ENCODE measurements around the gene CDC42SE2. TPM values are rescaled to one million over a fixed set of nuclear protein-coding genes. Genes with fewer than 3 reads are reported as not detected.
"Not testable (repeated sequence)": the region's sequence is repeated elsewhere in the genome, so short reads cannot be mapped to it uniquely, and the experiment has no call there.

The CDC42SE2 gene
- total RNA-seq, 2 donors from 2014 or later = 107 to 110 TPM

DNA sequence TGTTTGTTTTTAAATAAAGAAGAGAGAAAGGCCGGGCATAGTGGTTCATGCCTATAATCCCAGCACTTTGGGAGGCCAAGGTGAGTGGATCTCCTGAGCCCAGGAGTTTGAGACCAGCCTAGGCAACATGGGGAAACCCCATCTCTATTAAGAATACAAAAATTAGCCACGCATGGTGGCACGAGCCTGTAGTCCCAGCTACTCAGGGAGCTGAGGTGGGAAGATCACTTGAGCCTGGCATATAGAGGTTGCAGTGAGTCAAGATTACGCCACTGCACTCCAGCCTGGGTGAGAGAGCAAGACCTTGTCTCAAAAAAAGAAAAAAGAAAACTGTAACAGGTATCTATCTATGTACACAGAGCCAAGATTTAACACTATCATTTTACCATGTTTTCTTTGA, 34.2 kb upstream of the CDC42SE2 start:
- no peak overlapping the region for H3K4me3 Mint-ChIP-seq
- H3K36me3 Mint-ChIP-seq (ENCODE audit: low read depth) = no peaks in the 10 kb centered on the region
- H3K27ac Mint-ChIP-seq = no peak overlapping the region
- no peak for ATAC-seq (replicated peaks)
- H3K27me3 Mint-ChIP-seq = no peaks in the 10 kb centered on the region
- H3K4me1 Mint-ChIP-seq = peaks cover 6% of the 10 kb centered on the region
- no peaks in the 10 kb centered on the region for H3K9me3 Mint-ChIP-seq

DNA sequence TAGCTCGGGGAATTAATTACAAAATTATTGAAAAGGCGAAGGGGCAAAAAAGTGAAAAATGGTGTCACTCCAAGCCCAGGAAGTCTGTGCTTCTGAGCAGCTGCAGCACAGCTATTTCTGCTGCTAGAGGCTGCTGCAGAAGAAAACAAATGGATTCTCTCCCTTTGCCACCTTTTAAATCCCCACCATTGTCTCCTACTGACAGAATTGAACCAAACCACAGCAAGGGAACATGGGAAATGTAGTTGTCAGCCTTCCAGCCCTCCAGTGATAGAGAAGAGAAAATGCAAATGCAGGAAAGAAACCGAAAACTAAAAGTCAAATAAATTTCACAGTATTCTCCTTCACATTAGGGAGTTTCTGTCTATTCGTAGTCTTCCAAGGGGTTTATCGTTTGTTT, 33.4 kb upstream of the CDC42SE2 start:
- no peak overlapping the region for H3K4me3 Mint-ChIP-seq
- H3K27me3 Mint-ChIP-seq = no peaks in the 10 kb centered on the region
- H3K9me3 Mint-ChIP-seq = no peaks in the 10 kb centered on the region
- peak overlapping the region; percentile 31 for H3K27ac Mint-ChIP-seq
- H3K4me1 Mint-ChIP-seq = peaks cover 6% of the 10 kb centered on the region
- ATAC-seq (replicated peaks) = no peak
- H3K36me3 Mint-ChIP-seq (ENCODE audit: low read depth) = no peaks in the 10 kb centered on the region

DNA sequence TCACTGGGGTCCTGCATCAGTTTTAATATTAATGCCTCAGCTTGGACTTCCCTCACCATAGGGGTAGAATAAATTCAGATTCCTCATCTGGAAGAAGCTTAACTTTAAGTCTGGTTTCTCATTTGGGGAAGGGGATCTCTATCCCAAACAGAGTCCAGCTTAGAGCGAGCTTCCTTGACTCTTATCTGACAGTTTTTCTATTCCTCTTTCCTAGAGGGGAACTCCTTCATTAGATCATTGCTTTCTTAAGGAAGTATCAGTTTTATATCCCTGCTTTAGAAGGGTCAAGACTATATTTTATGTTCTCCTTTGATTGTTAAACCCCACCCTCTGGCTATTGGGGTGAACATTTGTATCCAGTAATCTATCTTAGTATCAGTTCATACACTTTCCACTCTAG, 24.2 kb upstream of the CDC42SE2 start:
- H3K27me3 Mint-ChIP-seq = no peaks in the 10 kb centered on the region
- H3K9me3 Mint-ChIP-seq = no peaks in the 10 kb centered on the region
- H3K4me3 Mint-ChIP-seq = no peak overlapping the region
- H3K27ac Mint-ChIP-seq = no peak overlapping the region
- ATAC-seq (replicated peaks) = no peak
- H3K4me1 Mint-ChIP-seq = peaks cover 8% of the 10 kb centered on the region
- no peaks in the 10 kb centered on the region for H3K36me3 Mint-ChIP-seq (ENCODE audit: low read depth)

DNA sequence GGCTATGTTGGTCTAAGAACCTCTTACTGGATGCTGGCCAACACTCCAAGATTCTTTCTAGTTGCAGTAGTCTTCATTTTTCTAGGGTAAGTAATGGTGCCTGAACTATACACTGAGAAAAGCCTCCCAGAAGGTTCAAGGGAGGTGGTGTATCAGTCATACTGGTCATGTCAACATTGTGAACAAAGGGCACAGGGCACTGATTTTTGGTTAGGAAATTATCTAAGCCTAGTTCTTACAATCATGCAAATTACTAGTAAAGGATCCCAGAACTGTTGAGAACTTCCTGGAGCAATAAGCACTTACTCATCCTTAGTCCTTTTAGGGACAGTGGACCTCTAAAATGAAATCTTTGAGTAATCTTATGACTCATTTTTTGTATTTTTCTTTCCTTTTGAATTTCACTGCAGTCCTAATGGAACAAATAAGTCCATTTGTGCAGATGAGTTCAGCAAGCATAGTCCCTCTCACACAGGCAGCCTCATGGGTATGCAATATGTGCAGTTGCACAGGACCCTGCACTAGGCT, 21.1 kb upstream of the CDC42SE2 start:
- peak; percentile 96 for ATAC-seq (replicated peaks)
- Mint-ChIP-seq H3K27ac (peak overlapping the region; percentile 69), H3K9me3 (no peaks in the 10 kb centered on the region), H3K4me1 (peaks cover 8% of the 10 kb centered on the region), H3K36me3 (ENCODE audit: low read depth) (no peaks in the 10 kb centered on the region), H3K27me3 (no peaks in the 10 kb centered on the region), H3K4me3 (peak overlapping the region; percentile 8)

DNA sequence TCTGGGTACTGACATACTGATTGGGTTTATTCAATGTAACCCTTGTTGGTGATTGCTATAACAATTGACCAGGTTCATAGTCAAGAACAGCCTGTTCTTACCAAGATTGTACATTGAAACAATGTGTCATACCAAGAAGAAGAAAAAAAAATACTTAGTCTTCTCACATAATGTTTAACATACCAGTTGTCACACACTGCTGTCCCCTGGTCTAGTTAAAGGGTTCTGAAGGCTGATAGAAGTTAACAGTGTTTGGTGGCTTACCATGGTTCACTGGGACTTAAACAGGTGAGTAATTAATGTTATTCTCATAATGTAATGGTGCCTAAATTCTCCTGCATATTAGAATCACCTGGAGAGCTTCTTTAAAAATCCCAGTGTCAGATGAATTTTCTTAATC, 18.5 kb upstream of the CDC42SE2 start:
- Mint-ChIP-seq H3K4me1 (peaks cover 19% of the 10 kb centered on the region), H3K36me3 (ENCODE audit: low read depth) (no peaks in the 10 kb centered on the region), H3K27me3 (no peaks in the 10 kb centered on the region), H3K4me3 (no peak overlapping the region), H3K27ac (no peak overlapping the region), H3K9me3 (no peaks in the 10 kb centered on the region)
- no peak for ATAC-seq (replicated peaks)

DNA sequence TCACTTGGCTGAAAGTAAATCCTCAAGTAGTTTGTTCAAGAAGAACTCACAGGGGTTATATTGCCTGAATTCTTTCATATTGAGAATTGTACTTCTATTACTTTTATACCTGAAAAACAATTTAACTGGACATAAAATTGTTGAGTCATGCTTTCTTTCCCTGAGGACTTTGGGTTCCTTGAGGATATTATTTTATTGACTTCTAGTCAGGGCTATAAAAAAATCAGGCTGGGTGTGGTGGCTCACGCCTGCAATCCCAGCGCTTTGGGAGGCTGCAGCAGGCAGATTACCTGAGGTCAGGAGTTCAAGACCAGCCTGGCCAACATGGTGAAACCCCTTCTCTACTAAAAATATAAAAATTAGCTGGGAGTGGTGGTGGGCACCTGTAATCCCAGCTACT, 17.9 kb upstream of the CDC42SE2 start:
- no peak overlapping the region for H3K27ac Mint-ChIP-seq
- ATAC-seq (replicated peaks) = no peak
- H3K36me3 Mint-ChIP-seq (ENCODE audit: low read depth) = no peaks in the 10 kb centered on the region

DNA sequence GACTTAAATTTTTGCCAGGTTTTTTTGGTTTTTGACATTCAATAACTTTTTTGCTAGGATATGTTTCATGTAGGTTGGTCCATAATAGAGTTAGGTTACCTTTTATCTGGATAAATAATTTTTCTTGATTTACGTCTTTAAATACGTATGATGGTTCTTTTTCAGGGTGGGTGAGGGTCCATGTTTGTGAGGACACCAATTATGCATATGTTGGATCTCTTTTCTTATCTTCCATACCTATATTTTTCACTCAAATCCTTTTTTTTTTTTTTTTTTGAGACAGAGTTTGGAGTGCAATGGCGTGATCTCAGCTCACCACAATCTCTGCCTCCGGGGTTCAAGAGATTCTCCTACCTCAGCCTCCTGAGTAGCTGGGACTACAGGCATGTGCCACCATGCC, 17.3 kb upstream of the CDC42SE2 start:
- no peaks in the 10 kb centered on the region for H3K27me3 Mint-ChIP-seq
- H3K36me3 Mint-ChIP-seq (ENCODE audit: low read depth) = no peaks in the 10 kb centered on the region
- no peak overlapping the region for H3K27ac Mint-ChIP-seq
- H3K9me3 Mint-ChIP-seq = no peaks in the 10 kb centered on the region
- H3K4me3 Mint-ChIP-seq = no peak overlapping the region
- no peak for ATAC-seq (replicated peaks)
- peaks cover 27% of the 10 kb centered on the region for H3K4me1 Mint-ChIP-seq

More for the DNA sequence above, 17.9 kb upstream of the CDC42SE2 start:
- peaks cover 26% of the 10 kb centered on the region for H3K4me1 Mint-ChIP-seq
- H3K27me3 Mint-ChIP-seq = no peaks in the 10 kb centered on the region
- H3K4me3 Mint-ChIP-seq = no peak overlapping the region
- H3K9me3 Mint-ChIP-seq = no peaks in the 10 kb centered on the region

DNA sequence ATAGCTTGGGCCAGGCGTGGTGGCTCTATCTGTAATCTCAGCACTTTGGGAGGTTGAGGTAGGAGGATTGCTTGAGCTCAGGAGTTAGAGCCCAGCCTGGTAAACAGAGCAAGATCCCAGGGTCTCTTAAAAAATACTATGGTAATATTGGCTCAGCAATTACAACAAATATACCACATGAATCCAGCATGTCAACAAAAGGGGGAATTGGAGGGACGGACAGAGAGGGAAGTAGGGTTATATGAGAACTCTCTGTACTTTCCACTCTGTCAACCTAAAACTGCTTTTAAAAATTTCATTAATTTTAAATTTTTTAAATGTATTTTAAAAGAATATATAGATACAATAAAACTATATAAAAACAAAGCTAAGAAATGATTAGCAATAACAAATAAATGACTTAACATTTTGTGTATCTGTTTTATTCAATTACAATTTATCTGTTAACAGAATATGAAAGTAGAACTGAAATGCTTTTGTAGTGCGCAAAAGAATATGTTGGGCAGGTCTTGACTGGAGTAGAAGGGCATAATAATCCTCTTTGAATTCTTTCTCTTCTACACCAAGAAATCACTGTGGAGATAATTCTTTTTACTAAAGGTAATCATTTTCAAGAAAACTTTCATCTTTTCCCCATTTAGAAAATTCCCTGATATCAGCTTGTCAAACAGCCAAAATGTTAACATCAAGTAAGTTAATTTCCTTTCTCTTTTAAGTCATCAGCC, 12.9 kb upstream of the CDC42SE2 start:
- Mint-ChIP-seq H3K27me3 (no peaks in the 10 kb centered on the region), H3K9me3 (no peaks in the 10 kb centered on the region), H3K4me1 (peaks cover 31% of the 10 kb centered on the region), H3K4me3 (peak overlapping the region; percentile 79), H3K27ac (peak overlapping the region; percentile 93), H3K36me3 (ENCODE audit: low read depth) (peaks cover 24% of the 10 kb centered on the region)
- ATAC-seq (replicated peaks) = no peak

DNA sequence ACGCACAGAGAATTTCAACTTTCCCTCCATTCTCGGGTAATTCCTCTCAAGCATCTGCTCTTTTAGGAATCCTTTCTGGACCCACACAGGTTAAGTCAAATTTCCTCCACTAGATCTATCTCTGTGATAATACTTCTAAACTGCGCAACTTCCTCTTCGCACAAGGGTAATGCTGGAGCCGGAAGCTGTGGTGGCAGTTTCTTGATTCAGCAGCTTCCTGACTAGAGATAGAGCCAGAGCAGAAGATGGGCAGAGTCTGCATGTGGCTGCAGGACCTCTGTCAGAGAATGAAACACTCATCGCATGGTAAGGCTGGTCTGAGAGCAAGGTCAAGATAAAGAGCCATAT, 11.1 kb upstream of the CDC42SE2 start:
- Mint-ChIP-seq H3K27me3 (no peaks in the 10 kb centered on the region), H3K27ac (peak overlapping the region; percentile 93), H3K36me3 (ENCODE audit: low read depth) (peaks cover 37% of the 10 kb centered on the region), H3K4me1 (peaks cover 41% of the 10 kb centered on the region), H3K9me3 (no peaks in the 10 kb centered on the region), H3K4me3 (peak overlapping the region; percentile 79)
- ATAC-seq (replicated peaks) = peak; percentile 66

DNA sequence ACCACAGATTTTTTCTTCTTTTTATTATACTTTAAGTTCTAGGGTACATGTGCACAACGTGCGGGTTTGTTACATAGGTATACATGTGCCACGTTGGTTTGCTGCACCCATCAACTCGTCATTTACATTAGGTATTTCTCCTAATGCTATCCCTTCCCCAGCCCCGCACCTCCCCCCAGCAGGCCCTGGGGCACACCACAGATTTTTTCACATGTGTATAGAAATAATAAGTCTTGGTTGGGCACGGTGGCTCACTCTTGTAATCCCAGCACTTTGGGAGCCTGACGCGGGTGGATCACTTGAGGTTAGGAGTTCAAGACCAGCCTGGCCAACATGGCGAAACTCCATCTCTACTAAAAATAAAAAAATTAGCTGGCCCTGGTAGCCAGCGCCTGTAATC, 9.8 kb upstream of the CDC42SE2 start:
- H3K27ac Mint-ChIP-seq = peak overlapping the region; percentile 93
- ATAC-seq (replicated peaks); H3K9me3 Mint-ChIP-seq; H3K27me3 Mint-ChIP-seq: not testable (repeated sequence)
- peaks cover 52% of the 10 kb centered on the region for H3K4me1 Mint-ChIP-seq
- peak overlapping the region; percentile 79 for H3K4me3 Mint-ChIP-seq
- H3K36me3 Mint-ChIP-seq (ENCODE audit: low read depth) = peaks cover 49% of the 10 kb centered on the region

DNA sequence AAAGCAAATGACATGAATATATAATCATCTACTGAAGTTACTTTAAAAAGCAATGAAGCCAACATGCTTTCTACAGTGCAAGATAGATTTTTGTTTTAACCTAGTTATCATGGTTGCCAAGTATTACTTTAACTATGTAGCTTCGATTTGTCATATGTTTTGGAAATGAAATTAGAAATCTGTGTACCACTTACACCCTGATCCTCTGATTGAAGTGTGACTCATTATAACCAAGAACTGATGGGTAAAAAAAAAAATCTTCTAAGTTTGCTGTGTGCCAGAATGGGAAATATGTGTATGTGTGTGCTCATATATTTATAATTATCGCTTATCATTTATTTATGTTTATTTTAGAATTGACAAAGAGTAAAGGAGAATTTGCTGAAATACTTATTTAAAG, 9.1 kb upstream of the CDC42SE2 start:
- peaks cover 57% of the 10 kb centered on the region for H3K36me3 Mint-ChIP-seq (ENCODE audit: low read depth)
- no peaks in the 10 kb centered on the region for H3K27me3 Mint-ChIP-seq
- peak; percentile 48 for ATAC-seq (replicated peaks)
- no peaks in the 10 kb centered on the region for H3K9me3 Mint-ChIP-seq
- peak overlapping the region; percentile 93 for H3K27ac Mint-ChIP-seq
- H3K4me3 Mint-ChIP-seq = peak overlapping the region; percentile 79
- H3K4me1 Mint-ChIP-seq = peaks cover 53% of the 10 kb centered on the region

DNA sequence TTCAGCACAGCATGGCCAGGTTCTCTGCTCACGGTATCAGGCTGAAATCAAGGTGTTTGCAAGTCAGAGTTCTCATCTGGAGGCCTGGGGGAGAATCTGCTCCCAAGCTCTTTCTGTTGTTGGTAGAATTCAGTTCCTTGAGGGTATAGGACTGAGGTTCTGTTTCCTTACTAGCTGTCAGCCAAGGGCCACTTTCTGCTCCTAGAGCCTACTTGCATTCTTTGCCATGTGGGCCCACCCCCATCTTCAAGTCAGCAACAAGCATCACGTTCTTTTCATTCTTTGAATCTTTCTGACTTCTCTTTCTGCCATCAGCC, 7.4 kb upstream of the CDC42SE2 start:
- ATAC-seq (replicated peaks) = no peak
- Mint-ChIP-seq H3K36me3 (ENCODE audit: low read depth) (peaks cover 62% of the 10 kb centered on the region), H3K27me3 (no peaks in the 10 kb centered on the region), H3K4me1 (peaks cover 40% of the 10 kb centered on the region), H3K27ac (peak overlapping the region; percentile 94), H3K4me3 (peak overlapping the region; percentile 87), H3K9me3 (no peaks in the 10 kb centered on the region)

DNA sequence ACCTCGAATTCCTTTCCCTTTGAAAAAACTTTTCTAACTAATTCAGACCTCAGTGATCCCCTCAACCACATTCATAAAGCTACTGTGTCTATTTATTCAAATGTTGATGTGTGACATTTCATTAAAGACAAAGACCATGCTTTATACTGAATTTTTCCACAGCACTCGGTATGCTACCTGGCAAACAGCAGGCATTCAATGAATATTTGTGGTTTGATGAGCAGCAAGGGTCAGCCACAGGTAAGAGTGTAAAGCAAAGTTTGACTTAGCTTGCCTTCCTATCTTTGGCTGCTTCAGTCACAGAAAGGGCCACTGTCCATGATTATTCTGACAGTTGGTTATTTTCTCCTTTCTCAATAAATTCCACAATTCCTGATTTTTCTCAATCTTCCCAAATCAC, 5.1 kb upstream of the CDC42SE2 start:
- Mint-ChIP-seq H3K27ac (peak overlapping the region; percentile 94), H3K36me3 (ENCODE audit: low read depth) (peaks cover 72% of the 10 kb centered on the region), H3K4me1 (peaks cover 42% of the 10 kb centered on the region), H3K4me3 (peak overlapping the region; percentile 87), H3K9me3 (no peaks in the 10 kb centered on the region), H3K27me3 (no peaks in the 10 kb centered on the region)
- ATAC-seq (replicated peaks) = no peak

DNA sequence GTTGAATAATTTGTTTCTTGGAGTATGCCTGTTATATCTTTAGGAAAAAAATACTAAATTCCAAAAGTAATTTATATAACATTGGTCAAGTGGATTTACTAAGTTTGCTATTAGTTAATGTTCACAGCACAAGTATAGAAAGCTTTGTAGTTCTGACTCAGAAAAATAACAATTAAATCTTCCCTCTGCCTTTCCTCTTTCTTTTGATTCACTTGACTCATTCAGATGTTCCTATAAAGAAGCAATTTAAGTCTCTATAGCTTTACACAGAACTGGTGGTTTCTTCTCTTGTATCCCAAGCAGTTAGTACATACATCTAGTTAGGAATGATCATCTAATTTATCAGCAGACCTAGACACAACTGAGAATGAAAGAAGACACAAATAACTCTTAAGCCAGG, 4.5 kb upstream of the CDC42SE2 start:
- peaks cover 66% of the 10 kb centered on the region for H3K36me3 Mint-ChIP-seq (ENCODE audit: low read depth)
- H3K4me3 Mint-ChIP-seq = peak overlapping the region; percentile 87
- peak overlapping the region; percentile 94 for H3K27ac Mint-ChIP-seq
- ATAC-seq (replicated peaks) = no peak
- H3K27me3 Mint-ChIP-seq = no peaks in the 10 kb centered on the region
- peaks cover 42% of the 10 kb centered on the region for H3K4me1 Mint-ChIP-seq
- no peaks in the 10 kb centered on the region for H3K9me3 Mint-ChIP-seq

DNA sequence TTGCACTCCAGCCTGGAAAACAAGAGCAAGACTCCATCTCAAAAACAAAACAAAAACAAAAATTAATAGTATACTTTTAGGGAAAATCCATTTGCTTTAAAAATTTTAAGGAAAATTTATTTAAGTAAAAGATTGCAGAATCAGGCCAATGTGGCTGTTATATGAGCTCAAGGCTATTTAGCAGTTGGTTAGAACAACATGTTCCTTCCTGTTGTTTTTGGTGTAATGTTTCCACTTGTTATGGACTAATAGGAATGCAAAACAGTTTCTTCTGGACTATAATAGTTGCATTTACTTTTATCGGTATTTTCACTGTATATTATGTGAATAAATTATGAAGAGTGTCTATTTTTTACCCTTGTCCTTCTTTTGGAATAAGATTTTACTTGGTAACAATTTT, 3.0 kb upstream of the CDC42SE2 start:
- Mint-ChIP-seq H3K27ac (no peak overlapping the region), H3K27me3 (no peaks in the 10 kb centered on the region)

DNA sequence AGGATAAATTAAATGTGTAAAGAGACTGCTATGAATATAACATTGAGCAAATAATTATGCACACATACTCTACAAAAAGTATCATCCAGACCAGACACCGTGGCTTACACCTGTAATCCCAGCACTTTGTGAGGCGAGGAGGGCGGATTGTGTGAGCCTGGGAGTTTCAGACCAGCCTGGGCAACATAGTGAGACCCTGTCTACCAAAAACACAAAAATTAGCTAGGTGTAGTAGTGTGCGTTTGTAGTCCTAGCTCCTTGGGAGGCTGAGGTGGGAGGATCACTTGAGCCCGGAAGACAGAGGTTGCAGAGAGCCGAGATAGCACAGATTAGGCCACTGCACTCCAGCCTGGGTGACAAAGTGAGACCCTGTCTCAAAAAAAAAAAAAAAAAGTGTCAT, 2.4 kb upstream of the CDC42SE2 start:
- Mint-ChIP-seq H3K27me3 (no peaks in the 10 kb centered on the region), H3K4me3 (peak overlapping the region; percentile 83), H3K9me3 (no peaks in the 10 kb centered on the region), H3K36me3 (ENCODE audit: low read depth) (peaks cover 69% of the 10 kb centered on the region), H3K4me1 (peaks cover 33% of the 10 kb centered on the region), H3K27ac (no peak overlapping the region)
- no peak for ATAC-seq (replicated peaks)

More for the DNA sequence above, 3.0 kb upstream of the CDC42SE2 start:
- Mint-ChIP-seq H3K4me3 (no peak overlapping the region), H3K9me3 (no peaks in the 10 kb centered on the region), H3K4me1 (peaks cover 37% of the 10 kb centered on the region), H3K36me3 (ENCODE audit: low read depth) (peaks cover 70% of the 10 kb centered on the region)
- ATAC-seq (replicated peaks) = no peak
